Midbrain (tissue), 1 donor: ENCODE measurements around the gene FOSL1.

ENCODE experiments used
- DNase-seq: peaks from one replicate; lab custom pipeline; 2025; lab: John Stamatoyannopoulos, UW

FOSL1 gene

DNA sequence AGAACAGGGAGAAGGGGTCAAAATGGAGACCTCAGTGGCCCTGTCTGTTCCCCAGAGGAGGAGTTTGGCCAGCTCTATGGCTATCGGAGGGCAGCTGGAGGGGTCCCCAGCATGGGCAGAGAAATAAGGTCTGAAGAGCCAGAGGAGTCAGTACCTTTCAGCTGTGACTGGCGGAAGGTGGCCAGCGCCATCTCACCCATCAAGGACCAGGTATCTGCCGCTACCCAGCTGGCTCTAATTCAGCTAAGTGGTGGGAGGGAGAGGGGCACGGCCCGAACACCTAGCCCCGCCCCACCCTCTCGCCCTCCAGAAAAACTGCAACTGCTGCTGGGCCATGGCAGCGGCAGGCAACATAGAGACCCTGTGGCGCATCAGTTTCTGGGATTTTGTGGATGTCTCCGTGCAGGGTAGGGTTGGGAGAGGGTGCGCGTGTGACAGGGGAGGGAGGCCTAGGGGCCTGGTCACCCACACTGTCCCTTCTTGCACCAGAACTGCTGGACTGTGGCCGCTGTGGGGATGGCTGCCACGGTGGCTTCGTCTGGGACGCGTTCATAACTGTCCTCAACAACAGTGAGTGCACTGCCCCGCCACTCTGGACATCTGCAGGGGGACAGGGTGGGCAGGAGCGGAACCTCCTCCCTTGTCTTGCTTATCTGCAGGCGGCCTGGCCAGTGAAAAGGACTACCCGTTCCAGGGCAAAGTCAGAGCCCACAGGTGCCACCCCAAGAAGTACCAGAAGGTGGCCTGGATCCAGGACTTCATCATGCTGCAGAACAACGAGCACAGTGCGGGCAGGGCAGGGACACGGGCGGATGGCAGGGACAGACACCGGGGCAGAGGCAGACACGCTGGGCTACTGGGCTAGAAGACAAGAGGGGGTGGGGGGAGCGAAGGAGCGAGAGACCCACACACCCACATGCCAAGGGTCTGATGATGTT is 17.8 kb downstream of the FOSL1 start:
- DNase-seq = no peak

GRCh38 chr11:65880844-65881421 is 19.3 kb downstream of the FOSL1 start:
- DNase-seq = no peak

GRCh38 chr11:65880027-65880426 is 20.2 kb downstream of the FOSL1 start:
- no peak for DNase-seq

- no peak for DNase-seq
These were observed 20.6 kb downstream of the FOSL1 start, which contains the start of gene CTSW for GRCh38 chr11:65879617-65880016. Gene CTSW (plus strand): TSS chr11:65879837. CDS start chr11:65879855, 18 bp downstream.

- DNase-seq = peak; percentile 94
These were observed 26.7 kb downstream of the FOSL1 start for GRCh38 chr11:65873318-65874156.

DNA sequence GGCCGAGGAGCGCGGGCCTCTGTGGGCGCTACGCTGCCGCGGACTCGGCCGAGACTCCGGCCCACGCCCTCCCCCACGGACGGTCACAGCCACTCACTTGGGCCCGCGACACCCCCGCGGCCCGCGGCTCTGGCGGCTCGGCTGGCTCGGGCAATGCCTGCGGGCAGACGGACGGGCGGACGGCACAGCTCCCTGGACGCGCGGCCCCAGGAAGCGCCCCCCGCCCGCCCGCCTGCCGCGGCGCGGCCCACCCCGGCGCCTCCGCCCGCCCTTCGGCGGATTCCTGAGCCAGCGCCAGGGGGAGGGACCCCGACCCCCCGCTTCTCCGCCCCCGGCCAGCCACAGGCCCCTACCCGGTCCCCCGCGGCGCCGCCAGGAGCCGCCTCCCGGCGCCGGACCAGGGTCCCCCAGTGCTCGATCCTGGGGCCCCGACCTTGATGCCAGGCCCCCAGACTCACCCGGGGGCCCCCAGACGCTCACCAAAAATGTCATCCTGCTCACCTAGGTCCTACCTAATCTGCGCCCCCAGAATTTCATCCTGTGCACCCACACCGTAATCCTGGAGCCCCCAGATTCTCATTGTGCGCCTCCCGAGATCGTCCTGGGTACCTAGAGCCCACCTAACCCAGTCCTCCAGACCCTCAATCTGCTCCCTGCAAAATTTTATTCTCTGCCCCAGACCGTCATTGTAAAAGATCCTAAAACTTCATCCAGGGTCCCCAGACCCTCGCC is 27.4 kb downstream of the FOSL1 start, which contains the start of gene EFEMP2:
Gene EFEMP2 (minus strand): TSS at position 215 of the 732 bp plus-strand sequence. CDS start 446 bp downstream, outside the sequence.
- no peak for DNase-seq

DNA sequence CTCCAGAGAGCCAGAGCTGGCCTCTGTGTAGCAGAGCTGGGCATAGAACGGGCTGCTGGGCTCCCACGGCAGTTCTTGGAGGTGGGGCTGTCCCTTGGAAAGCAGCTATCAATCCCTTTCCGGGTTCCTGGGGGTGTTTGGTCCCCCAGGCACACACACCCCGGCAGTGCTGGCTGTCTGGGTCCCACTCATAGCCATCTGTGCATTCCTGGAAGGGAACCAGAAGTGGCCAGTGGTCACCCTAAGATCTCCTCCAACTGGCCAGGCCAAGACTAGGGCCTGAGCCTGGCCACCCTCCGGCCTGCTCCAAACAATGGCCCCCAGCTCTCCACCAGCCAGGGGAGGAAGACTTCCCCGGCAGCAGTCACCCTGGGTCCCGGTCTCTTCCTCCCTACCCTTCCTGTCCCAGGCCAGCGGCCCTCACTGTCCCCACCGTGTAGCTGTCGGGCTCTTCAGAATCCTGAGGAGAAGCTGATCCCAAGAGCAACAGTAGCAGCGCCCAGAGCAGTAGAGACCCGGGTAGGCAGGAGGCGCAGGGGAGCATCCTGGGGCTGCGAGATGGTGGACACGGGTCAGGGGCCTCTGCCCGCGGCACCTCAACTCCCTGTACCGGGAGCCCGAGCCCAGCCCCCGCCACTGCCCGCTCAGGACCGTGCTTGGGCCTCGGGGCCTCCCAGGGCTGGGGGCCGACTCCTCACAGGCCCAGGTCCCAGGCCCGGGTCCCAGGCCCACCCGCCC is 28.2 kb downstream of the FOSL1 start:
- DNase-seq = peak; percentile 3

- DNase-seq = no peak
These were observed 29.2 kb downstream of the FOSL1 start for GRCh38 chr11:65870706-65871681.

- DNase-seq = no peak
These were observed 29.9 kb downstream of the FOSL1 start for GRCh38 chr11:65870307-65870658.

DNA sequence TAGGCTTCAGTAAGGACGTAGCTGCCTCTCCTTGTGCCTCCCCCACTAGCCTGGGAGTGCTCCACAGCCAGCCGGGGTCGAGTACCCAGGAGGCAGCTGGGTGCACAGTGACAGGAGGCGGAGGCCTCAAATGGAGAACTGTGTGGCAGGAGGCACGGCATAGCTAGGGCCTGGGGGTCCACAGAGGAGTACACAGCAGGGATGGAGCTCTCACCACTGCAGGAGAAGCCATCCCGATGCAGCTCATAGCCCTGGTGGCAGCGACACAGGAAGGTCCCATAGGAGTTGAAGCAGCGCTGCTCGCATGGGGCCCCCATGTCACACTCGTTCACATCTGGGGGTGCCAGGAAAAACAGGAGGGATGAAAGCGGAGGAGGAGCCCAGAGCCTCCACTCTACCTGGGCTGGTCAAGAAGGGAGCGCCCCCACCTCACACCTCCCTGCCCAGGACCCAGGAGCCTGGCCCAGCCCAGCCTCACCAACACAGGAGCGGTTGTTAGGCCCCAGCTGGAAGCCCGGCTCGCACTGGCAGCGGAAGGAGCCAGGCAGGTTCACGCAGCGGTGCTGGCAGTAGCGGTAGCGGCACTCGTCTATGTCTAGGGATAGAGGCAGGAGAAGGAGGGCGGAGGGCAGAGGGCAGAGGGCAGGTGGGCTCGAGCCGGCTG is 30.4 kb downstream of the FOSL1 start:
- no peak for DNase-seq

DNA sequence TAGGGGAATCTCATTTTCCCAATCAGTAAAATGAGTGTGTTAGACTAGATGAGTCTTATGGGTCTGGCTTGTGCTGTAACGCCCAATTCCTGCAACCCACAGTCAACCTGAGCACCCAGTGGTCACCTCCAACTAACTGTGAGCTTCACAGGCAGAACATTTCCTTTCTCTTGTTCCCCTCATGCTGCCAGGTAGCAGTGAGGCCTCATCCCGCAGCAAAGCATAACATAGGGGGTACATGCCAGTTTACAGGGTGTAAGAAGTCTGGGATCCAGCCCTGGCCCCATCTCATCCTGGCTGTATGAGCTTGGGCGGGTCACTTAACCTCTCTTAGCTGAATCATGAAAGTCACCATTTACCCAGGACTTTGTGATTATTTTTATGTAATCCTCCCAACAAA is 31.3 kb downstream of the FOSL1 start:
- no peak for DNase-seq

- peak; percentile 22 for DNase-seq
These were observed 32.0 kb downstream of the FOSL1 start for GRCh38 chr11:65868076-65868667.

GRCh38 chr11:65867284-65868071 is 32.7 kb downstream of the FOSL1 start:
- DNase-seq = no peak

DNA sequence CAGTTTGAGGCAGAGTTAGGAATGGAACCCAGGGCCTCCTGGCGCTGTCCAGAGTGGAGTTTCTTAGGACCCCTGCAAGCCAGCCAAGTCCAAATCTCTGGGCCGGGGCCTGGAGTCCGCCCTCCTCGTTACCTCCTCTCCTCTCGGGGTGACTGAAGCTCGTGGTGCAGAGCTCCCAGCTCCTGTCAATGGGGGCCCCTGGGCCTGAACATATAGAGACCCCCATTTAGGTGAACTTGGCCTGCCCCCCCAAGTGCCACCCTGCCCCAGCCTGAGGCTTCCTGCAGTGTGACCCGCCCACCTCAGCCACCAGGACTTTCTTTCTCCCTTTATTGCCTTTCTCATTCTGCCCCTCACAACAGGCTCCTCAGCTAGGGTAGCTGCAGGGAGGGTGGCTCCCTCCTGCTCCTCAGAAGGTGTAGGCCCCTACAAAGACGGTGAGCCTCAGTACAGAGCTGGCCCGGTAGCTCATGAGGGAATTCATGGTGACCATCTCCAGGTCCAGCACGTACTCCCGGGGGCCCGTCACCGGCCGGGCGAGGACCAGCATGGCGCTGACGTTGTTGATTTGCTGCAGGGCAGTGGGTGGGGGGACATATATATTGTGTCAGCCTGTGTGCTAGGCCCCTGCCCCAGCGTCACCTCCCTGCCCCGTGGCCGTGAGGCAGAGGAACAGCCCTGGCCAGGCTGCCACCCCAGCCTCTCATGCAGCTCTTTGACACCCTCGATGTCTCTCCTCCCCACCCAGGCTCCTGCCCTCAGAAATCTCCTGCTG is 33.5 kb downstream of the FOSL1 start:
- no peak for DNase-seq

- DNase-seq = no peak
These were observed 34.5 kb downstream of the FOSL1 start for GRCh38 chr11:65865550-65866172.

GRCh38 chr11:65864706-65865471 is 35.3 kb downstream of the FOSL1 start:
- no peak for DNase-seq
